ENCODE results near the gene DAPK1.

GRCh38 chr9:87564111-87564510 is 66.4 kb downstream of the DAPK1 start:
- no peak for TF ChIP-seq POLR2AphosphoS5 (IDR thresholded peaks at IDR 0.05; ENCODE audit: low read depth, low read length)
- TF ChIP-seq TAF1 (IDR thresholded peaks at IDR 0.05; ENCODE audit: low read depth, low read length): no peak
- no peak for TF ChIP-seq POLR2A (IDR thresholded peaks at IDR 0.05; ENCODE audit: low read depth, low read length)

Measured in GM12891 (cell line).